Inflammatory macrophage treated with lipopolysaccharide for 4 hours (primary cell): ENCODE data around the gene ZNF284.

Experiments
- DNase-seq: peaks from one replicate; pipeline ENCODE4 v3.0.0-alpha.2; 2020

Gene ZNF284

DNA sequence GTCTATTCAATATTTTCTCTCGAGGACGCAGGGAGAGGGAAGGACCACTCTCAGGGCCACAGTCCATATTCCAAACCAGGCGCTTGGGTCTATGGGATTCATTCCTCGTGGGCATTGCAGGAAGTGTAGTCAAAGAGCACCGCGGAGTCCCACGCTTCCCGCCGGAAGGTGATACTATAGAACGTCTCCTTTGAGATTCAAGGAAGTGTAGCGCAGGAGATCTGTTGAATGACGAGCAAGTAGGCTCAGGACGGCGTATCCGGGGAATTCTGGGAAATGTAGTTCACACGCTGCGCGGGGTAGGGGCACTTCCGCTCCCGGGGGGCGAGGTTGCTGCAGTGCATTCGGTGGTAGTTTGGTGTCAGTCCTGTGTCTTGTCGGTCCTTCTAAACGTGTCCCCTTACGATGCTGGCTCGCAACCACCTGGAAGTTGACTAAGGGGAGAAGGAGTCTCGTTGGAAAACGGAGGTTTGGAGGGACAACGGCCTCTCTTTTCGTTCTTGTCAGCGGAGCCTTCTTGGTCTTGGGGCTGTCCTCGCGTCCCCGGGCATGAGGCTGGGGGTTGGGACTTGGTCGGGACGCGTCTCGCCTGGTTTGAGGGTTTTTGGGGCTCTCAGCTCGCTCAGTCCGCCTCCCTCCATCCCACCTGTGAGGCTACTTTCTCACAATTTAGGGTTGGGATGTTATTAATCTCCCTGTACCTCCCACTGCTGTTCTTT lies at the start of gene ZNF284:
ZNF284 (plus strand) TSS at position 336 of the 719 bp plus-strand sequence. CDS start 4,231 bp downstream, outside the sequence.
- DNase-seq, result peak; percentile 85

DNA sequence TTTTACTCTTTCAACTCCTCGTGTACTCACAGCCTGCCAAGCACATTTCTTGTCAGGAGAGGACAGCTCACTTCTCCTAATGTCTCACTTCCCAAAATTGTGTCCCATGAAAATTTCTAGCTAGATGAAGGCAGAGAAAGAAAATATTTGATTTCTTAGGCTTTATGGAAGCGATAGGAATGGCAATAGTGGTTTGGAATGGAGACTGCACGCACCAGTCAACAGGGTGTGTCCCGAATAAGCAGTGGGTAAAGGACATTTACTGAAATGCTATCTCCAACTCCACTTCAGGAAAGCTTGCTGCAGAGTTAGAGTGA lies 47.1 kb upstream of the ZNF284 start:
- no peak for DNase-seq

DNA sequence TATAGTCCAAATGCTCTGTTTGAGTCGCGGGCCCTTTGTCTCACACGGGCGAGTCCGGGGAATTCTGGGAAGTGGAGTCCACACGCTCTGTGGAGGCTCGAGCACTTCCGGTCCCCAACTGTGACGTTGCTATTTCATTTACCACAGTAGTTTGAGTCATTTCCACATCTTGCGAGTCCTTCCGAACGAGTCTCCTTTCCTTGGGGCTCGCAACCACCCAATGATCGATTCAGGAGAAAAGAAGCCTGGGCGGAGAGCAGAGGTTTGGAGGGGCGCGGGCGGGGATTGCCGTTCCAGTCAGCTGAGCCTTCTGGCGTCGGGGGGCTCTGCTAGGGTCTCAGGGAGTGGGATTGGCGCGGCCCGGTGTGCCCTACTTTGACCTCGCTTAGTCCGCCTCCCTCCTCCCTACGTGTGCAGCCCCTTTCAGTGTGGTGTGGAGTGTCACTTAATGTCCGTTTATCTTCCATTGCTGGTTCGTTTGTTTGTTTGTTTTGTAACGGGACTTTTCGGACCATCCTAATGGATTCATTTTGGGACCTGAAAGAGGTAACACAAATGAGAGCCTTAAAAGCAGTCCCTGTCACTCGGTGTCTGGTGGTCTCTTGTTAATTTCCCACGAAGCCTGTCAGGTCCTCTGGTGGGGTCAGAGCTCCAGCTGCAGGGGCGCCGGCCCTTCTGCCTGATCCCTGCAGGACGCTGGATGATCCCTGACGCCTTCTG lies 46.6 kb upstream of the ZNF284 start, which contains the start of gene ZNF222:
ZNF222 (plus strand) TSS at position 163 of the 720 bp plus-strand sequence; CDS start at position 221, 58 bp downstream.
- DNase-seq, result peak; percentile 91

DNA sequence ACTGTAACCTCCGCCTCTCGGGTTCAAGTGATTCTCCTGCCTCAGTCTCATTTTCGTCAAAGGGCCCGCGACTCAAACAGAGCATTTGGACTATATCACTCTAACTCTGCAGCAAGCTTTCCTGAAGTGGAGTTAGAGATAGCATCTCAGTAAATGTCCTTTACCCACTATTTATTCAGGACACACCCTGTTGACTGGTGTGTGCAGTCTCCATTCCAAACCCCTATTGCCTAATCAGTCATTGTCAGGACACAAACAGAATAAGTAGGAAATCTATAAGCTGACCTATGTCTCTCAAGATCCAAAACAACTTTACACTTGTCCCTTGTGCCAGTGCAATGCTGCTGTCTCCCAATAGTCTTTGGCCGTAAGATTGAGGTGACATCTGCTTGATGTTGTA lies 45.3 kb upstream of the ZNF284 start:
- no peak for DNase-seq

DNA sequence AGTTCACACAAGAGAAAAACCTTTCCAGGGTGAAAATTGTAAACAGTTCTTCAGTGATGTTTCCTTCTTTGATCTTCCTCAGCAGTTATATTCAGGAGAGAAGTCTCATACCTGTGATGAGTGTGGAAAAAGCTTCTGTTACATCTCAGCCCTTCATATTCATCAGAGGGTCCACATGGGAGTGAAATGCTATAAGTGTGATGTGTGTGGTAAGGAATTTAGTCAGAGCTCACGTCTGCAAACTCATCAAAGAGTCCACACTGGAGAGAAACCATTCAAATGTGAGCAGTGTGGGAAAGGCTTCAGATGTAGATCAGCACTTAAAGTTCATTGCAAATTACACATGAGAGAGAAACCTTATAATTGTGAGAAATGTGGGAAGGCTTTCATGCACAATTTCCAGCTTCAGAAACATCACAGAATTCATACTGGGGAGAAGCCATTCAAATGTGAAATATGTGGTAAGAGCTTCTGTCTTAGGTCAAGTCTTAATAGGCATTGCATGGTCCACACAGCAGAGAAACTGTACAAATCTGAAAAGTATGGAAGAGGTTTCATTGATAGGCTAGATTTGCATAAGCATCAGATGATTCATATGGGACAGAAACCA lies 39.9 kb upstream of the ZNF284 start:
- no peak for DNase-seq

DNA sequence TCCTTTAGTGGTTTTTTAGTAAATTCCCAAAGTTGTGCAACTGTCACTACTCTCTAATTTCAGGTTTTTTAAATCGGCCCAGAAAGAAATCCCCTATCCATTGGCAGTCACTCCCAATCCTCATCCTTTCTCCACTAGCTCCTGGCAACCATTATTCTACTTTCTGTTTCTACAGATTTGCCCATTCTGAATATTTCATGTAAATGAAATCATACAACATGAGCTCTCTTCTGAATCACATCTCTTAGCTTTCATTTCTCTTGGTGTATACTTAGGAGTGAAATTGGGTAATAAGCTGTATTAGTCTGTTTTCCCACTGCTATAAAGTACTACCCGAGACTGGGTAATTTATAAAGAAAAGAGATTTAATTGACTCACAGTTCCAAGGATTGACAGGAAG lies 29.8 kb upstream of the ZNF284 start:
- peak; percentile 19 for DNase-seq

DNA sequence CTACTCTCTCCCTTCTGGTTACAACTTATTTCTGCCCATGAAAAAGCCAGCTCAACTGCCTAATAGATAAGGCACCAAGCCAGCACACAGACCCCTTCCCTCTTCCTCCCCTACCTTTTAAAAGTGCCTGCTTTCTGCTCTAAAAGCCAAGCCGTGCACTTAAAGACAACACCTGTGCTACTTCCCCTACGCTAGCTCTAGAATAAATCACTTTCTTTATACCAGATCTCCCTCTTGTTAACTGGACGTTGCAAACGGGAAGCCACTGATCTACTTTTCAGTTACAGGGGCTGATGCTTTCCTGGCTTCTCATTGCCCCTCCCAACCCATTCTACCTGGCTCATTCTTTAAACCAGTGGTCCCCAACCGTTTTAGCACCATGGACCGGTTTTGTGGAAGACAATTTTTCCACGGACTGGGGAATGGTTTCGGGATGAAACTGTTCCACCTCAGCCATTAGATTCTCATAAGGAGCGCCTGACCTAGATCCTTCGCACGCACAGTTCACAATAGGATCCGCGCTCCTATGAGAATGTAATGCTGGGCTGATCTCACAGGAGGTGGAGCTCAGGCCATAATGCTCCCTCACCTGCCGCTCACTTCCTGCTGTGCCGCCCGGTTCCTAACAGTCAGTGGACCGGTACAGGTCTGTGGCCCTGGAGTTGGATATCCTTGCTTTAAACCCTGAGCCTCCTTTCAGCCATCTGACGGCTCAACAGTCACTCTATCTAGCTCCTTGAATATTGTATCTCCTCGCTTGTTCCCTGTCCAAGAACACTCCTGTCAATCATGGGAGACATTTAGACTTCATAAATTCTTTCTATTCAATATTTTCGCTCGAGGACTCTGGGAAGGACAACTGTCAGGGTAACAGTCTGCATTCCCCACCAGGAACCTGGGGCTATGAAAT lies 21.0 kb upstream of the ZNF284 start:
- no peak for DNase-seq

DNA sequence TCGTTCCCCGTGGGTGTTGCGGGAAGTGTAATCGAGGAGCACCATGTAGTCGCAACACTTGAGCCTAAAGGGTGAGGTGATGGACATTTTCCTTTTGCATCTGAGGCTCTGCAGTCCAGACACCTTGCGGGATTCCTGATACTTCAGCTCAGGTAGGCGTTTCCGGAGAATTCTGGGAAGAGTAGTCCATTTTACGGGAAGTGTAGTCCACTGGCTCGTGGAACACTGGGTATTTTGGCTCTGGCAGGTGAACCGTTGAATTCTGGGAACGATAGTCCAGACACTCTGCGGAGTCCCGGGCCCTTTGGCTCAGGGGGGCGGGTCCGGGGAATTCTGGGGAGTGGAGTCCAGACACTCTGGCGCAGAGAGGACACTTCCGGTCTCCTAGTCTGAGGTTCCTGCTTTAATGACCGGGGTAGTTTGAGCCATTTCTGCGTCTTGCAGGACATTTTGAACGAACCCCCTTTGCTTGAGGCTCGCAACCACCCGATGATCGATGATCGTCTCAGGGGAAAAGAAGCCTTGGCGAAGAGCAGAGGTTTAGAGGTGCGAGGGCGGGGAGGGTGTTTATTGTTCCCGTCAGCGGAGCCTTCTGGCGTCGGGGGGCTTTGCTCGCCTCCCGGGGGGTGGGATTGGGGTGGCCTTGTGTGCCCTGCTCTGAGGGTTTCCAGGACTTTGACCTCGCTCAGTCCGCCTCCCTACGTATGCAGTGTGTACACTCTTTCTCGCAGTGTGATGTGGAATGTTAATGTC lies 20.1 kb upstream of the ZNF284 start, which contains the start of gene ZNF223:
ZNF223 (plus strand) TSS at position 387 of the 753 bp plus-strand sequence. CDS start 3,141 bp downstream, outside the sequence.
- peak; percentile 87 for DNase-seq

DNA sequence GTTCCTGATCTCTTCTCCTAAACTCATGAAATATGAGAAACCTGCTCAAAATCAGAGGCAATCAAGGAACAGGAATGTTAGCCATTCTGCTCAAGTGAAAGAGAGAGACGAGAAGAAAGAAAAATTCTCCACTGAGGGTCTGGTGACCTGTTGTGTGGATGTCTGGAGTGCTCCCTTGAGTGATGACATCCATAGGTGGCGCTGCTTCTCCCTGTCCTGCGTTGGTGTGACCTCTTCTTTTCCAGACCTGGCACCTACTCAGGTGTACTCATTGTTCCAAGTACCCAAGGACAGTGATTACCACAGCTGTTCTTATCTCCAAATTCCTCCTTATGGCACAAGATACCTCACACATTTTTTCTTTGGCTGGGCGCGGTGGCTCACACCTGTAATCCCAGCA lies 16.1 kb upstream of the ZNF284 start:
- DNase-seq, result no peak

DNA sequence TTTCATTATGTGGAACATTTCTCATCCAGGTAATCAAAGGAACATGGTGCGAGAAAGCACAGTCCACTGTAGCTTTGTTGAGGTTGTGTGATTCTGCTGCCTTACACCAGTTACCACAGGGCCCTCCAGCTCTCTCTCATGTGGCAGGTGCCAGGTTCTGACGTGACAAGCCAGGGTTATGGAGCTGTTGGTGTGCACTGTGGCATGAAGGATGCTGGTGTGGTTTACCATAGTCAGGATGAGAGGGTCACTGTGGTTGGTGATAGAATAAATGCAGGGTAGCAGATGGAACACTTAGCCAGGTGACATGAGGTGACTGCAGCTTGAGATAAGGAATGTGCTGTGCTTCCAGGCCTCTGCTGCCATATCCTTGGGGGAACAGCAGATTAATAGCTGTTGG lies 12.7 kb upstream of the ZNF284 start:
- no peak for DNase-seq

DNA sequence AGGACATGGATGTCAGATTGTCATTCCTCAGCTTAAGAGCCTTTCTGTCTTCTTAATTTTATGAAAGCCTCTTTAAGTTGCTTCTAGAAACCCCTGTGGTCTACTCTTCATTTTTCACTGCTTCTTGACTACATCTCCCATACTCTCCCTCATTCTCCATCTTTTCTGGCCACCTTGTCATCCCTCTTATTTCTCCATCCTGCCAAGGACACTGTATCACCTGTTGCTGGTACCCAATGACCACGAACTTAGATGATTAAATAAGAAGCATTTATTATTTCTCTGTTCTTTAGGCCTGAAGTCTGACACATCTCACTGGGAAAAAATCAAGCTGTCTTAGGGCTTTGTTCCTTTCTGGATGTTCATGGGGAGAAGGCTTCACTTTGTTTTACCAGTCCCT lies 10.9 kb upstream of the ZNF284 start:
- no peak for DNase-seq

DNA sequence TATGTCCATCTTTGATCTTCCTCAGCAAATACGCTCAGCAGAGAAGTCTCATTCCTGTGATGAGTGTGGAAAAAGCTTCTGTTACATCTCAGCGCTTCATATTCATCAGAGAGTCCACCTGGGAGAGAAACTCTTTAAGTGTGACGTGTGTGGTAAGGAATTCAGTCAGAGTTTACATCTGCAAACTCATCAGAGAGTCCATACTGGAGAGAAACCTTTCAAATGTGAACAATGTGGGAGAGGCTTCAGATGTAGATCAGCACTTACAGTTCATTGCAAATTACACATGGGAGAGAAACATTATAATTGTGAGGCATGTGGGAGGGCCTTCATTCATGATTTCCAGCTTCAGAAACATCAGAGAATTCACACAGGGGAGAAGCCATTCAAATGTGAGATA lies 5.7 kb upstream of the ZNF284 start:
- DNase-seq, result no peak

DNA sequence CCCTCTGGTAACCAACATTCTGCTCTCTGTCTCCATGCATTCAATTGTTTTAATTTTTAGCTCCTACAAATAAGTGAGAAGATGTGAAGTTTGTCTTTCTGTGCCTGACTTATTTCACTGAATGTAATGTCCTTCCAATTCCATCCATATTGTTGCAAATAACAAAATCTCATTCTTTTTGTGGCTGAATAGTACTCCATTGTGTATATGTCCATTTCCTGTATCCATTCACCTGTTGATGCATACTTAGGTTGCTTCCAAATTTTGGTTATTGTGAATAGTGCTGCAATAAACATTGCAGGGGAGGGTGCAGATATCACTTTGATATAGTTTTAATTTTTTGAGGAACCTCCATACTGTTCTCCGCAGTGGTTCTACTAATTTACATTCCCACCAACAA lies 2.5 kb upstream of the ZNF284 start:
- no peak for DNase-seq

DNA sequence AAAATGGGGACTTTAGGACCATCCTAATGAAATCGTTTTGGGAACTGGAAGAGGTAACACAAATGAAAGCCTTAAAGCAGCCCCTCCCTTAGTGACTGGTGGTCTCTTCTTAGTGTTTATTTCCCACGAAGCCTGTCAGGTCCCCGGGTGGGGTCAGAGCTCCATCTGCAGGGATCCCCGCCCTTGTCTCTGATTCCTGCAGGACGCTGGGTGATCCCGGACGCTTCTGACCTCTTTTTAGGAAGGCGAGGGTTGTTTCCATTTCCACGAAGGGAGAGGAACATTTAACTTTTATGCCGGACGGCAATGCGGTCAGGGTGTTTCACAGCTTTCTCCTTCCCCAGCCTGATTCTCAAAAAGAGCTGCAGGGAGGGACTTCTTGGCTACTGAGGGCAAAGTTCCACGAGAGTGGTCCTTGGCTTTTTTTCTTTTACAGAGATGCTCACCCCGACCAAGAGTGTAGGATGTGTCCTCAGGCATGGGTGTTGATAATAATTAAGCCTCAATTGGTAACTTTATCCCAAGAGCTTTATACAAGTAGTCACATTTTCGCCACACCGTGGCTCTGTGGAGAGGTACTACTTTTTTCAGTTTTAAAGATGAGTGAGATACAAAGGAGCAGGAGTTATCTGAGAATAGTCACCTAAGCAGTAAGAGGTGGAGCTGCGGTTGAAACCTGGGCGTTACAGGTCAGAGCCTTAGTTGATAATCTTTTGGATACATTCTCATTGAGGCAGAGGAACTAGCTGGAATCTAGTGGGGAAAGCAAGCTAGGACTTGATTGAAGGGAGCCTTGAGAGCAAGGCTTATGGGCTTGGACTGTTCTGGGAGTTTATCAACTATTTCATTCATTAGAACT lies 813 bp downstream of the ZNF284 start:
- DNase-seq, result no peak

DNA sequence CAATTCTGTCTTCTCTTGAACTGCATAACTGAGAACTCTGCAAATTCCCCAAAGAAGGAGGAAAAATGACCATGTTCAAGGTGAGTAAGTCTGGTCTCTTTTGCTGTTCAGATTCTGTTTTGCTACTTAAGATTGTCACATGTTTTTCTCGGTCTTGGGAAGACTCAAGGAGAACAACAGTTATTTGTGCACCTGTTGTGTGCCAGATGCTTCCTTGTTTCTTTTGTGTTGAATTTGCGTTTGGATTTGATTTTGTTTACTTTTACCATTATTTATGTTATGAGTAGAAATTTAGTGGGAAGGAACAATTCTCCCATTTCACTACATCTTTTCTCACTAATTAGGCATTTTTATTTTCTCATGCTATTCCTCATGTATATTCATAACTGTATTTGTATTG lies 4.4 kb downstream of the ZNF284 start:
- no peak for DNase-seq

DNA sequence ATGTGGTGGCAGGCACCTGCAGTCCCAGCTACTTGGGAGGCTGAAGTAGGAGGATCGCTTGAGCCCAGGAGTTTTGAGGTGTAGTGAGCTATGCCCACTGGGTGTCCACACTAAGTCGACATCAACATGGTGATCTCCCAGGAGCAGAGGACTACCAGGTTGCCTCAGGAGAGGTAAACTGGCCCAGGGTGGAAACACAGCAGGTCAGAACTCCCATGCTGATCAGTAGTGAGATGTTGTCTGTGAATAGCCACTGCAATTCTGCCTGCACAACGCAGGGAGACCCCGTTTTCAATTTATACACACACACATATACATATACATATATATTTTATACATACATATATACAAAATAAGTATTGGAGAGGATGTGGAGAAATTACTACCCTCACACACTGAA lies 20.1 kb downstream of the ZNF284 start:
- DNase-seq, result no peak

DNA sequence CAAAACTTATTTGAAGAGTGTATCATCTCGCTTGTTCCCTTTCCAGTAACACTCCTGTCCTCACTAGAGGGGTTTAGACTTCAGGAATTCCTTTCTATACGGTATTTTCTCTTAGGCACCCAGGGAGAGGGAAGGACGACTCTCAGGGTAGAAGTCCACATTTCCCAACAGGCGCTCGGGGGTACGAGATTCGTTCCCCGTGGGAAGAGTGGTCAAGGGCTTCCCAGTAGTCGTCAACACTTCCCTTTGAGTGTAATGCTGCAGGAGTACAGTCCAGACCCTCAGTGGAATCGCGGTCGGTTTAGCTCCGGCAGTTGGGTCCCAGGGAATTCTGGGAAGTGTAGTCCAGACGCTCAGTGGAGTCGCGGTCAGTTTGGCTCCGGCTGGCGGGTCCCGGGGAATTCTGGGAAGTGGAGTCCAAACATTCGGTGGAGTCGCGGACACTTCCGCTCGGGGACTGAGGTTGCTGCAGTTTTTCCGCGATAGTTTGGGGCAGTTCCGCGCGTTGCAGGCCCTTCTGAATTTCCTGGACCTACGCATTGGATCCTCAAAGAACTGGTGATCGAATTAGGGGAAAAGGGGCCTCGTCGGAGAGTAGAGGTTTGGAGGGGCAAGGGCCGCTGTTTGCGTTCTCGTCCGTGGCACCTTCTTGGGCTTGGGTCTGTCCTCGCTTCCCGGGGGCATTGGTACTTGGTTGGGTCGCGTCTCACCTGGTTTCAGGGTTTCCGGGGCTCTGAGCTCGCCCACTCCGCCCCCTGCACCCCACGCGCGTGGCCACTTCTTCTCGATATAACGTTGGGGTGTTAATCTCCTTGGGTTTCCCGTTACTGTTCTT lies 22.2 kb downstream of the ZNF284 start, which contains the start of gene ZNF224:
ZNF224 (plus strand) TSS at position 431 of the 835 bp plus-strand sequence. CDS start 3,513 bp downstream, outside the sequence.
- DNase-seq, result peak; percentile 93

DNA sequence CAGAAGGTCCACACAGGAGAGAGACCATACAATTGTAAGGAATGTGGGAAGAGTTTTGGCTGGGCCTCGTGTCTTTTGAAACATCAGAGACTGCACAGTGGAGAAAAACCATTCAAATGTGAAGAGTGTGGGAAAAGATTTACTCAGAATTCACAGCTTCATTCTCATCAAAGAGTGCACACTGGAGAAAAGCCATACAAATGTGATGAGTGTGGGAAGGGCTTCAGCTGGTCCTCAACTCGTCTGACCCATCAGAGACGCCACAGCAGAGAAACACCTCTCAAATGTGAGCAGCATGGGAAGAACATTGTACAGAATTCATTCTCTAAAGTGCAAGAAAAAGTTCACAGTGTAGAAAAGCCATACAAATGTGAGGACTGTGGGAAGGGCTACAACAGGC lies 35.8 kb downstream of the ZNF284 start:
- no peak for DNase-seq

DNA sequence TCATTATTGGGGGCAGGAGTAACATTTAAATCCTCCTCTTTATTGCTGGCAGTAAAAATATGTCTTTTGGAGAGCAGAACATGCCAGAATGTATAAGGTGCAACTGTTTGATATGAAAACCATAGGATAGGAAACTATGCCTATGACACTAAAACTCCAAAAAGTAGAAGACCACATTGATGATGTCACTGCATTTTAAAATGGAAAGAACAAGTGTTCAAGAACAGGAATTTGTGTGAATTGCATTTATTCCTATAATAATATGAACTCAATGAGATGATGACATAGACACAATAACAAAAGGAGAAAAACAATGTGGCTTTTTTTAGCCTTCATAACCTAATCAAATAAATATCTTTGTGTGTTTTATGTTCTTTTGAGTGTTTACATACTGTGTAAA lies 37.5 kb downstream of the ZNF284 start:
- no peak for DNase-seq

DNA sequence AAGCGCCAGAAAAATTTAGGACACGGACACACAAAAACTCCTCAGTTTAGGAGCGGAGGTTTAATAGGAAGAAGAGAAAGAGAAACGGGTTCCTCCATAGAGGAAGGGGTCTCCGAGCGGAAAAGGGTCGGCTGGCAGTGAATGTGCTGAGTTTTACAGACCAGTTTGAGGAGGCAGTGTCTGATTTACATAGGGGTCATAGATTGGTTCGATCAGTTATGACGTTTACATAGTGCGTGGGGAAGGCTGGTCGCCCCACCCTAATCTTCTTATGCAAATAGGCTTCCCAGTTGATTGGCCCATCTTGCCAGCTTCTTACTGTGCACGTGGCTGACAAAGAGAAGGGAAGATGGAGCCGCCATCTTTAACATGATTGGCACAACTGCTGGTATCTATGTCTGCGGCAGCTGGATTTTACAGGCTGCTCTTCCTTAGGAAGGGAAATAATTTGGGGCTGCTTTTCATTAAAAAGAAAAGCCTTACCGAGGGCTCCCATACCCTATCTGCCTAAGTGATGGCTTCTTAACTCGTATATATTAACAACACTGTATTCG lies 40.0 kb downstream of the ZNF284 start:
- peak; percentile 58 for DNase-seq
